Osteocyte (in vitro differentiated cells): Measurements from ENCODE around the gene PIANP. TPM values are rescaled to one million over a fixed set of nuclear protein-coding genes. Genes with fewer than 3 reads are reported as not detected.
A peak's percentile ranks its signal among the peaks of the same experiment; 100 is the strongest.

Experiments used
- DNase-seq: peaks from one replicate; pipeline ENCODE4 v3.0.0; 2021; ENCODE audit warnings: mixed read lengths; ENCODE audit not compliant: unreplicated experiment; ENCODE audit errors: extremely low spot score
- H3K27ac Mint-ChIP-seq: one replicate; pipeline ENCODE4 v1.8.0; 2021; ENCODE audit warnings: mild to moderate bottlenecking, mixed read lengths; ENCODE audit not compliant: unreplicated experiment
- H3K27me3 Mint-ChIP-seq: one replicate; pipeline ENCODE4 v1.8.0; 2021; ENCODE audit warnings: mixed read lengths; ENCODE audit not compliant: unreplicated experiment
- H3K36me3 Mint-ChIP-seq: one replicate; pipeline ENCODE4 v1.8.0; 2021; ENCODE audit warnings: mixed read lengths; ENCODE audit not compliant: unreplicated experiment
- H3K4me1 Mint-ChIP-seq: one replicate; pipeline ENCODE4 v1.8.0; 2021; ENCODE audit warnings: mixed read lengths; ENCODE audit not compliant: unreplicated experiment
- H3K4me3 Mint-ChIP-seq: one replicate; pipeline ENCODE4 v1.8.0; 2021; ENCODE audit warnings: mild to moderate bottlenecking, moderate library complexity, mixed read lengths; ENCODE audit not compliant: unreplicated experiment
- H3K9me3 Mint-ChIP-seq: one replicate; pipeline ENCODE4 v1.8.0; 2021; ENCODE audit warnings: mixed read lengths; ENCODE audit not compliant: unreplicated experiment
- total RNA-seq: library from RNA; stranded (reverse); gene quantifications from 2 replicates; pipeline ENCODE4 v1.2.1, GENCODE V29; 2021
- TF ChIP-seq, protein P1 (sequence below): fragments of 200-600 bp; sonication (generic); IDR thresholded peaks from 2 replicates; pipeline ENCODE4 v1.5.0; 2021; ENCODE audit warnings: antibody characterized with exemption, mild to moderate bottlenecking, moderate library complexity

Gene PIANP
- total RNA-seq, 1 donor from 2014 or later: 3.9 TPM

GRCh38 chr12:6693832-6694355, 6.7 kb downstream of the PIANP start:
- TF ChIP-seq, protein P1, sequence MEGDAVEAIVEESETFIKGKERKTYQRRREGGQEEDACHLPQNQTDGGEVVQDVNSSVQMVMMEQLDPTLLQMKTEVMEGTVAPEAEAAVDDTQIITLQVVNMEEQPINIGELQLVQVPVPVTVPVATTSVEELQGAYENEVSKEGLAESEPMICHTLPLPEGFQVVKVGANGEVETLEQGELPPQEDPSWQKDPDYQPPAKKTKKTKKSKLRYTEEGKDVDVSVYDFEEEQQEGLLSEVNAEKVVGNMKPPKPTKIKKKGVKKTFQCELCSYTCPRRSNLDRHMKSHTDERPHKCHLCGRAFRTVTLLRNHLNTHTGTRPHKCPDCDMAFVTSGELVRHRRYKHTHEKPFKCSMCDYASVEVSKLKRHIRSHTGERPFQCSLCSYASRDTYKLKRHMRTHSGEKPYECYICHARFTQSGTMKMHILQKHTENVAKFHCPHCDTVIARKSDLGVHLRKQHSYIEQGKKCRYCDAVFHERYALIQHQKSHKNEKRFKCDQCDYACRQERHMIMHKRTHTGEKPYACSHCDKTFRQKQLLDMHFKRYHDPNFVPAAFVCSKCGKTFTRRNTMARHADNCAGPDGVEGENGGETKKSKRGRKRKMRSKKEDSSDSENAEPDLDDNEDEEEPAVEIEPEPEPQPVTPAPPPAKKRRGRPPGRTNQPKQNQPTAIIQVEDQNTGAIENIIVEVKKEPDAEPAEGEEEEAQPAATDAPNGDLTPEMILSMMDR: no peak
- DNase-seq: no peak
- Mint-ChIP-seq H3K36me3 (peaks cover 2% of the 10 kb centered on the region), H3K4me3 (no peak overlapping the region), H3K27me3 (no peaks in the 10 kb centered on the region), H3K9me3 (no peaks in the 10 kb centered on the region), H3K4me1 (peaks cover 17% of the 10 kb centered on the region), H3K27ac (no peak overlapping the region)

- Mint-ChIP-seq H3K27me3 (no peaks in the 10 kb centered on the region), H3K4me1 (peaks cover 17% of the 10 kb centered on the region), H3K27ac (no peak overlapping the region), H3K36me3 (peaks cover 2% of the 10 kb centered on the region), H3K9me3 (no peaks in the 10 kb centered on the region), H3K4me3 (no peak overlapping the region)
- TF ChIP-seq, protein P1: no peak
- DNase-seq: no peak
Observed at GRCh38 chr12:6692888-6693287, 7.7 kb downstream of the PIANP start.

DNA sequence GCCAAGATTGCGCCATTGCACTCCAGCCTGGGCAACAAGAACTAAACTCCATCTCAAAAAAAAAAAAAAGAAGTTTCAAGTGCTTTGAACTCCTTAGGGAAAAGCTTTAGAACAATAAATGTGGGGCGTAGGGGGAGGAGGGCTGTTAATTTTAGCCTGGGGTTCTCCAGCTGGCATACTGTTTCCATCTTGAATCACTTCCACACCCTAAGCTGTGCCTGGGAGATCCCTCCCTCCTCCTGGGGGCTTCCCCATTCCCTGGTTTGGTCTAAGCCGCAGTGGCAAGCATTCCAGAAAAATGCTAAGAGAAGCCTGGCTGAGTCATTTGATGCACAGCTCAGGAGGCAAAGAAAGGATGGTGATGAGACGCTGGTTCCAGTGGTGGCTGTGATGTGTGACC, 9.1 kb downstream of the PIANP start:
- no peak for DNase-seq
- no peaks in the 10 kb centered on the region for H3K27me3 Mint-ChIP-seq
- TF ChIP-seq, protein P1: no peak

GRCh38 chr12:6688999-6689882, 11.4 kb downstream of the PIANP start, which contains the start of gene ZNF384:
Gene ZNF384 (minus strand): TSS chr12:6689375. CDS start chr12:6679520, 9,855 bp downstream.
- peak; percentile 98 for DNase-seq
- TF ChIP-seq, protein P1: peak; percentile 10
- Mint-ChIP-seq H3K4me3 (peak within 1 kb of the TSS; percentile 94), H3K9me3 (no peaks in the 10 kb centered on the region), H3K27me3 (no peaks in the 10 kb centered on the region), H3K4me1 (peaks cover 39% of the 10 kb centered on the region), H3K27ac (peak within 1 kb of the TSS; percentile 94), H3K36me3 (peaks cover 7% of the 10 kb centered on the region)

More for the DNA sequence above, 9.1 kb downstream of the PIANP start:
- peaks cover 32% of the 10 kb centered on the region for H3K4me1 Mint-ChIP-seq
- peaks cover 5% of the 10 kb centered on the region for H3K36me3 Mint-ChIP-seq
- no peak overlapping the region for H3K27ac Mint-ChIP-seq
- no peak overlapping the region for H3K4me3 Mint-ChIP-seq
- no peaks in the 10 kb centered on the region for H3K9me3 Mint-ChIP-seq

DNA sequence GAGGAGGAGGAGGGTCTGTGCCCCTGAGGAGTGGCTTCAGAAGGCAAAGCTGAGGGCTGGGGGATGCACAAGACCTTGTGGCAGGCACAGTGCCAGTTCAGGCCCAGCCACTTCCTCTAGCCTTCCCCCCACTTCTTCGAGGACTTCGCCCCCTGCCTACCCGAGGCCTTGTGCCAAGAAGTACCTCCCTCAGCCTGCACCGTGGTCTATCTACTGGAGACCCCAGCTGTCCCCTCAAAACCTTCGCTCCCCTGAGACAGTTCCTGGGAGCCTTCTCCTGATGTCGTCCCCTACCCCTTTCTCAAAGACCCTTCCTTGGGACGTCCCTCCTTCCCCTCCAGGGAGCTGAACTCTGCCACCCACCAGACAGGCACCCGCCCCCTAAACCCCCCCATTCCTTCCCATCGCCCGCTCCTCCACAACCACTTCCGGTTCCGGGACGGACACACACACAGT, 12.0 kb downstream of the PIANP start:
- H3K27me3 Mint-ChIP-seq: no peaks in the 10 kb centered on the region
- H3K4me3 Mint-ChIP-seq: peak overlapping the region; percentile 94
- DNase-seq: no peak
- peaks cover 7% of the 10 kb centered on the region for H3K36me3 Mint-ChIP-seq
- H3K9me3 Mint-ChIP-seq: no peaks in the 10 kb centered on the region
- peaks cover 39% of the 10 kb centered on the region for H3K4me1 Mint-ChIP-seq
- peak overlapping the region; percentile 94 for H3K27ac Mint-ChIP-seq
- TF ChIP-seq, protein P1: no peak
